ENCODE measurements around the gene MAML3. TPM values are rescaled to one million over a fixed set of nuclear protein-coding genes. Genes with fewer than 3 reads are reported as not detected.
"Not testable (repeated sequence)": the region's sequence is repeated elsewhere in the genome, so short reads cannot be mapped to it uniquely, and the experiment has no call there.

The MAML3 gene
- total RNA-seq, 1 donor from 2014 or later, result 13.9 TPM

DNA sequence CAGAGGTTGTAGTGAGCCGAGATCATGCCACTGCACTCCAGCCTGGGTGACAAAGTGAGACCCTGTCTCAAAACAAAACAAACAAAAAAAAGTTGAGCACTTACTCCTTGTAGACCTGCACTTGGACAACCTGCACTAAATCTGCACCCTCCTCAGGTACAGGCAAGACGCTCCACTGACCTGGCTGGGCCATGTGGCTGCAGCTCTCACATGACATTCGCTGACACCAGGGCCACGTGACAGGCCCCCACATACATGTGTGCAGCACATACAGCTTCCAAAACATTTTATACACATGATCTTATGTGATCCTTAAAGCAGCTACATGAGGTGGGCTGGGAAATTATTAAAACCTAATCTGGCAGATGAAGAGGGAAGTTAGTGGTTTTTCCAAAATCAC lies 425.8 kb downstream of the MAML3 start:
- DNase-seq (ENCODE audit: low spot score), result no peak

- no peak for DNase-seq (ENCODE audit: low spot score)
Measured at GRCh38 chr4:139726615-139727014, 427.4 kb downstream of the MAML3 start.

DNA sequence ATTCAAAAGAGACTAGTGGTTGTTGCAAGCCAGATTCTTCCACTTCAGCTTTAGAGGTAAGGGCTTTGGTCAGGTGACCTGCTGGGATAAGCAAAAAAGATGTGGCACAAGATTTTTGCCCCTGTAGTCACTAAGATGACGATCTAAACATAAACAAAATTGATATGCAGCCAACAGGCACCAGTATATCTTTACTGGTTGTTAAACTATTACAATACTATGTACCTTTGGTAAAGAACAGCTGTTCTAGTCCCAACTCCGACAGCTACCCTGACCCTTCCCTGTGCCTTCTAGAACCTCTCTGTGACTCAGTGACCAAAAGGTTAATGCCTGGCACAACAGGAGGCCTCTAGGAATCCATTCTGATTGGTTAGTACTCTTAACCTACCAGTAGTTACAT lies 428.7 kb downstream of the MAML3 start:
- no peak for DNase-seq (ENCODE audit: low spot score)

- no peak for DNase-seq (ENCODE audit: low spot score)
Measured at GRCh38 chr4:139721789-139722188, 432.2 kb downstream of the MAML3 start.

GRCh38 chr4:139720806-139721205 lies 433.2 kb downstream of the MAML3 start:
- no peak for DNase-seq (ENCODE audit: low spot score)

- DNase-seq (ENCODE audit: low spot score), result no peak
Measured at GRCh38 chr4:139719381-139720101, 434.4 kb downstream of the MAML3 start.

GRCh38 chr4:139718833-139719232 lies 435.2 kb downstream of the MAML3 start:
- DNase-seq (ENCODE audit: low spot score), result no peak

GRCh38 chr4:139718358-139718757 lies 435.6 kb downstream of the MAML3 start:
- no peak for DNase-seq (ENCODE audit: low spot score)

- DNase-seq (ENCODE audit: low spot score), result no peak
Measured at GRCh38 chr4:139715746-139716391, 438.1 kb downstream of the MAML3 start.

GRCh38 chr4:139712882-139713281 lies 441.1 kb downstream of the MAML3 start:
- no peak for DNase-seq (ENCODE audit: low spot score)

GRCh38 chr4:139711461-139711860 lies 442.5 kb downstream of the MAML3 start:
- no peak for DNase-seq (ENCODE audit: low spot score)

DNA sequence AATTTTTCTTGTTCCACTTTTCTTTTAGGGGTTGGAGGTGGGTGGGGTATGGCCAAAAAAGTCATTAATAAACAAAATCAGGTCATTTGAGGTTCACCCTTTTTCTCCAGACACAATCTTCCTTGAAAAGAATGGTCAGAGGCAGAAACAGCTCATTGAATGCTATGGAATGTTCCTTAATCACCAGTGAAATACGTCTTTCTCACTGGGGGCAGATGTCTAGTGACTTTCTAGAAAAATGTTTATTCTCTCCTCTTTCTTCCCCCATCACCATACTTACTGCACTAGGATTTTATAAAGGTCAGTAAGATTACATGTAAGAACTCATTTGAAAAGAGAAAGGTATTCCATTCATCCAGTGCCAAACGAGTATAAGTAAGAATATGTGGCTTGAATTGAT lies 443.9 kb downstream of the MAML3 start:
- no peak for DNase-seq (ENCODE audit: low spot score)

GRCh38 chr4:139709660-139710059 lies 444.3 kb downstream of the MAML3 start:
- DNase-seq (ENCODE audit: low spot score), result no peak

GRCh38 chr4:139704915-139705485 lies 449.0 kb downstream of the MAML3 start:
- no peak for DNase-seq (ENCODE audit: low spot score)

DNA sequence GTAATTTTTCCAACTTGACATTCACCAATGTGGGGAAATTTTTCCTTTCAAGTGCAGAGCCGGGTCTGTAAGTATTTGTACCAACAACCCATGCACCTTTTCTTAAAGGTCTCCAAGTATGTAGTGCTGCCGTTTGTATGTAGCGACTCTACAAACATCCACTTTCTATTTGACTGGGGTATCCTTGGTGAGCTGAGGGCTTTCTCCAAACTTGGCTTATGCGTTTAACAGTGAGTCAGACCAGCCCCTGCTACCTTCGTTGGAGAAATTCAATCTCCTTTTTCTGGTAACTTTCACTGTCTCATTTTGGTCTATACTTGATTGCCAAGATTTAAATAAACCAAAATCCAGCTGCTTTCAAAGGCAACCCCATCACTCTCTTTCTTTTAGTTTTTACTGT lies 453.4 kb downstream of the MAML3 start:
- no peak for DNase-seq (ENCODE audit: low spot score)

GRCh38 chr4:139698167-139698925 lies 455.6 kb downstream of the MAML3 start:
- DNase-seq (ENCODE audit: low spot score), result not testable (repeated sequence)

GRCh38 chr4:139696491-139696890 lies 457.5 kb downstream of the MAML3 start:
- no peak for DNase-seq (ENCODE audit: low spot score)

DNA sequence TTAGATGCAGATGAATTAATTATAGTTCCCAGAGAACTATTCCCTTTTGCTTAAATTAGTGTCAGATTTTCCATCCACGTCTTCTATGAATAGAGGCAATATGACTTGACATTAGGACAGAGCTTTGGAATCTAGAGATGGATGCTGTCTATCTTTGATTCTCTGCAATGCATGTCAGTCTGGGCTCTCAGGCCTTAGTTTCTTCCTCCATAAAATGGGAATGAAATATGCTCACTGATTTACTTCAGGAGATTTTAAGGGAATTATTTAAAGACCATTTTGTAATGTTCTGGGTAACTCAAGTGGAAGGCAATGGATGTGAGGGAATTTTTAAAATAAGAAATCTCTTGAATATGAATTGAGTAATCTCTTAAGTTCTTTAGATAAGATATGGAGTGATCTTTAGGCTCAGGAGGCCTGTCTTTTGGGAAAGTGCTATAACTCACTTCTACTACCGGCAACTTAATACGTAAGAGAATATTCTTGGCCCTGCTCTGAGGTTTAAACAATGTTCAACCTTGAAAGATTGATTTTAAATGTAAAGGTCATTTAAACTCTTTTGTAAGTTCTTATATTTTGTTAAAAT lies 459.4 kb downstream of the MAML3 start:
- DNase-seq (ENCODE audit: low spot score), result no peak

DNA sequence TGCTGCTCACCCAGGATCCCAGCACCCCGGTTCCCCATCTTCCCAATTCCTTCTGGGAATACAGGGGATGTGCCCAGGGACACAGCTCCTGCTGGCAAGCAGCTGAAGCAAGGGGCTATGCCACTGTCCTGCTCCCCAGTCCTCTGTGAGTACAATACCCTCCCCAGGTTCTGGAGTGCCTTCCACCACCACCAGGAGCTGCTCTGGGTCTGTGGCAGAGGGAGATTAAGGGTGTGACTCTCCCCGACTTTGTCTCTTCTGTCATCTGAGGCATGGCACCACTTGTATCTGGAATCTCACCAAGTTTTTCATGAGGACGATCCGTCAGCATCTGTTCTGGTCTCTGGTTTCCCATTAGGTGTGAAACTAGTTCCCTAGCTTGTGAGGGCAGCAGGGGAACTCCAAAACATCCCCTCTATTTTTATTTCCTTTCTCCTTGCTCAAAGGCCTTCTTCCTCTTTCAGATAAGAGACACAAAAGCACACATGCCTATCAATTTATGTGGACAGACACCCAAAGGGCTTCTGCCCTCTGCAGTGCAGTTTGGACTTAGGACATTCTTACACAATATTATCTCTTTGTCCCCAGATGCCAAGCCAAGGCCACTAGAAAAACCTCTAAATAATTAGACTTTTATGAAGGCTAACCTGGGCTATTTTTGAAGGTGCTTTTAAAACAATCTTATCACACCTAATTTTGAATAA lies 461.5 kb downstream of the MAML3 start:
- DNase-seq (ENCODE audit: low spot score), result peak; percentile 37

DNA sequence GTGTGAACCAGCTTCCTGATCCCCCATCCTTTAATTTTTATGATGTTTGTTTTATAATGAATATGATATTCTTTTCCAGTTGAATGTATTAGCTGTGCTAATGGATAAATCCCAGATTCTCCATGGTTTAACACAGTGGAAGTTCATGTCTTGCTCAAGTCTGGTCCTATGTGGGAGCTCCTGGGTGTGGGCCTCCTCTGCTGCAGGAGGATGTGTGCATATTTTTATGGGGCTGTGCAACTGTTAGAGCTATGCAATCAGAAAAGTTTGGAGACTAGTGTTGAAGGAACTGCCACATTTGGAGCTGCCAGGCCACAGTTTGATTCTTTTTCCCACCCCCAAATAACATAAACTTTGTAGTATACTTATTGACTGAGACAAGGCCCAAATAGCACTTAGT lies 463.6 kb downstream of the MAML3 start:
- DNase-seq (ENCODE audit: low spot score), result no peak

DNA sequence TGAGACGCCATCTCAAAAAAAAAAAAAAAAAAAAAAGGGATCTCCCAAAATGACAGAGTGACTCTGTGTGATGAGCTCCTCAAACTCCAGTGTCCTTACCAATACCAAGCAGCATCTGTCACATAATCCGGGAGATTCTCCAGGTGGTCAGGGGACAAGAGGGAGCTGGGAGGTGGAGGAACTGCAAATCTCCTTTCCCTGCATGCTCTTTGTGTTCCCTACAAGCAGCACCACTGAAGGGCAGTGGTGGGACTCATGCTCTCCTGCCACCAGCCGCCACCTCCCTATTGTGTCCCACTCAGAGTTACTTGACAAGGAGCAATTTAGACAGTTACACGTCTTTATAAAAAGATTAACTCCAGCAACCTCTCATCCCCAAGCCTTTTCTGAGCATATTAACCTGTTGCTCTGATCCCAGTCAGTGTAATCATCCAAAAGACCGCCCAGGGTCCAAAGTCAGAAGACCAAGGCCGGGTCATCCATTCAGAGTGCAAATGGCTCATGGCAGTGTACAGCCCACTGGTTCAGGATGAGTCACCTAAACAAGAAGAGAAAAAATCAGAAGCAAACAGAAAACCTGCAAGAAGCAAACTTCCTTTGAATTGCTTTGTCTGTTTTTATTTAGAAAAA lies 464.8 kb downstream of the MAML3 start:
- peak; percentile 49 for DNase-seq (ENCODE audit: low spot score)
